HEK293T (cell line): Measurements from ENCODE around the gene AGRP.

Experiments
- CTCF ChIA-PET: fragments of 350-600 bp; formaldehyde crosslinking; extraction: SDS; loops from one replicate; lab custom pipeline; 2021; ENCODE audit warnings: antibody characterized with exemption, inconsistent platforms; lab: Yijun Ruan, JAX
- POLR2A ChIA-PET: fragments of 350-600 bp; formaldehyde crosslinking; extraction: SDS; loops from one replicate; lab custom pipeline; 2020; ENCODE audit warnings: antibody characterized with exemption, inconsistent platforms; lab: Yijun Ruan, JAX
- DNase-seq: peaks from one replicate; pipeline ENCODE4 v3.0.0; 2012; ENCODE audit warnings: mixed read lengths; ENCODE audit errors: extremely low spot score
- ARNT ChIP-seq: fragments of 450-650 bp; IDR thresholded peaks from 2 replicates; pipeline ENCODE4 v1.6.1; 2017; ENCODE audit warnings: mild to moderate bottlenecking
- BHLHE40 ChIP-seq: fragments of 450-650 bp; IDR thresholded peaks from 2 replicates; pipeline ENCODE4 v1.6.1; 2016; ENCODE audit warnings: mild to moderate bottlenecking, moderate library complexity, borderline replicate concordance
- CTBP1 ChIP-seq: fragments of 450-650 bp; IDR thresholded peaks from 2 replicates; pipeline ENCODE4 v1.6.1; 2016; ENCODE audit warnings: borderline replicate concordance
- ELF4 ChIP-seq: fragments of 450-650 bp; IDR thresholded peaks from 2 replicates; pipeline ENCODE4 v1.6.1; 2017; ENCODE audit warnings: antibody characterized with exemption
- FOXA1 ChIP-seq: fragments of 450-650 bp; IDR thresholded peaks from 2 replicates; pipeline ENCODE4 v1.6.1; 2016; ENCODE audit warnings: mild to moderate bottlenecking
- FOXK2 ChIP-seq: fragments of 450-650 bp; IDR thresholded peaks from 2 replicates; pipeline ENCODE4 v1.6.1; 2016; ENCODE audit warnings: mild to moderate bottlenecking
- FOXM1 ChIP-seq: fragments of 450-650 bp; IDR thresholded peaks from 2 replicates; pipeline ENCODE4 v1.6.1; 2017; ENCODE audit warnings: mild to moderate bottlenecking, borderline replicate concordance
- HDGF ChIP-seq: fragments of 450-650 bp; IDR thresholded peaks from 2 replicates; pipeline ENCODE4 v1.6.1; 2017; ENCODE audit warnings: antibody characterized with exemption, borderline replicate concordance
- L3MBTL2 ChIP-seq: fragments of 450-650 bp; conservative IDR thresholded peaks from 2 replicates; pipeline ENCODE4 v1.6.1; 2016; ENCODE audit warnings: mild to moderate bottlenecking
- LEF1 ChIP-seq: fragments of 450-650 bp; IDR thresholded peaks from 2 replicates; pipeline ENCODE4 v1.6.1; 2017; ENCODE audit warnings: mild to moderate bottlenecking, borderline replicate concordance
- NFRKB ChIP-seq: fragments of 450-650 bp; IDR thresholded peaks from 2 replicates; pipeline ENCODE4 v1.6.1; 2016; ENCODE audit warnings: mild to moderate bottlenecking, moderate library complexity
- PKNOX1 ChIP-seq: fragments of 450-650 bp; IDR thresholded peaks from 2 replicates; pipeline ENCODE4 v1.6.1; 2016
- SP1 ChIP-seq: fragments of 450-650 bp; IDR thresholded peaks from 2 replicates; pipeline ENCODE4 v1.6.1; 2017
- SUZ12 ChIP-seq: fragments of 450-650 bp; IDR thresholded peaks from 2 replicates; pipeline ENCODE4 v1.6.1; 2016; ENCODE audit warnings: mild to moderate bottlenecking
- TARDBP ChIP-seq: fragments of 450-650 bp; IDR thresholded peaks from 2 replicates; pipeline ENCODE4 v1.6.1; 2016
- ZNF384 ChIP-seq: fragments of 450-650 bp; IDR thresholded peaks from 2 replicates; pipeline ENCODE4 v1.6.1; 2016

Gene AGRP

GRCh38 chr16:67463691-67464090 lies 19.7 kb downstream of the AGRP start:
- POLR2A ChIA-PET, result interaction anchor here (1.3 kb wide), 1 partner anchor 33 kb away, joined by 3 read pairs; the partner anchor contains the start of gene HSD11B2
- DNase-seq, result no peak
- CTCF ChIA-PET, result interaction anchor here (2.6 to 5.8 kb wide), 2 partner anchors 19 to 37 kb away, joined by 5 to 50 read pairs; no protein-coding TSS in a partner anchor
- TF ChIP-seq FOXK2 (no peak), L3MBTL2 (no peak), PKNOX1 (no peak), TARDBP (no peak), CTBP1 (no peak), SP1 (no peak), ELF4 (no peak), SUZ12 (no peak)

GRCh38 chr16:67463059-67463458 lies 20.3 kb downstream of the AGRP start:
- no peak for DNase-seq
- TF ChIP-seq FOXM1, result no peak
- TF ChIP-seq ELF4, result no peak
- no peak for TF ChIP-seq PKNOX1
- no peak for TF ChIP-seq BHLHE40
- TF ChIP-seq LEF1, result no peak
- TF ChIP-seq TARDBP, result no peak
- no peak for TF ChIP-seq FOXA1
- TF ChIP-seq FOXK2, result no peak
- ChIA-PET CTCF (interaction anchor here (0.8 to 5.8 kb wide), 3 partner anchors 11 to 36 kb away, joined by 4 to 50 read pairs (median 5); no protein-coding TSS in a partner anchor), POLR2A (interaction anchor here (1.3 kb wide), 1 partner anchor 32 kb away, joined by 3 read pairs; the partner anchor contains the start of gene HSD11B2)

- CTCF ChIA-PET, result interaction anchor here (0.6 to 5.8 kb wide), 3 partner anchors 18 to 200 kb away, joined by 4 to 50 read pairs (median 5); no protein-coding TSS in a partner anchor
- no peak for TF ChIP-seq FOXK2
- TF ChIP-seq SUZ12, result no peak
- TF ChIP-seq ARNT, result no peak
- TF ChIP-seq BHLHE40, result no peak
- TF ChIP-seq L3MBTL2, result no peak
- no peak for TF ChIP-seq NFRKB
- no peak for TF ChIP-seq CTBP1
- TF ChIP-seq SP1, result no peak
- no peak for TF ChIP-seq FOXM1
- no peak for TF ChIP-seq ZNF384
- TF ChIP-seq LEF1, result no peak
- no peak for TF ChIP-seq FOXA1
- no peak for TF ChIP-seq ELF4
- no peak for TF ChIP-seq PKNOX1
- TF ChIP-seq HDGF, result no peak
- TF ChIP-seq TARDBP, result no peak
- POLR2A ChIA-PET, result no interaction called here
- no peak for DNase-seq
Observed at GRCh38 chr16:67462279-67462655, 21.1 kb downstream of the AGRP start.

DNA sequence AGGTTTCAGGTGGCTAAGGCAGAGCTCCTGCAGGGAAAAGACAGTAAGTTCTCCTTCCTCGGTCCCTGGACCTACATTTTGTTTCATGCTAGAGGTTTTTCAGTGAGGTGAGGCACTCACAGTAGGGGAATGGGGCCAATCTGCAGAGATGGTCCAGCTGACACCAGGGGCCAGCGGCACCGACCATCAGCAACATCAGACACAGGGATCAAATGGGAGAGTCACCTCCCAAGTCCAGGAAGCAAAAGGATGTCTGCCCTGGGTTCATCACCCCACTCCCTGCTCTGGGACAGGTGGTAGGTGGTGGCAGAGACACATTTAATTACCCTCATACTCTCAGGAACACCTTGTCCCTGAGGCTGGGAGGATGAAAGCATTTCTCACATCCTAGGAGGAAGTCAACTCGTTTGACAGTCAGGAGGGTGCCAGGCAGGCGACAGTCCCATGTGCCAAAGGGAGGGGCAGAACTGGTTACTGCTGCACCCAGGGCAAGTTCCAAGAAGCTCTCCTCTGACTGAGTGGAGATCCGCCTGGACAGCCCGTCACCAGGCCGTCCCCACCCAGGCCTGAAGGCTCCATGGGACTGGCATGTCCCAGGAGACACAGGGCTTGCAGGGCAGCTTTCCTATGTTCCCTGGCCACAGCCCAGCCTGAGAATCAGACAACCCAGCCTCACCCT lies 21.6 kb downstream of the AGRP start:
- DNase-seq, result no peak
- ChIA-PET CTCF (interaction anchor here (0.6 to 5.8 kb wide), 2 partner anchors 17 to 35 kb away, joined by 4 to 50 read pairs; no protein-coding TSS in a partner anchor), POLR2A (no interaction called here)
- TF ChIP-seq SUZ12 (no peak), NFRKB (no peak), FOXK2 (no peak), LEF1 (no peak), TARDBP (no peak), HDGF (no peak), ARNT (no peak), SP1 (no peak), L3MBTL2 (no peak)

- no peak for TF ChIP-seq HDGF
- TF ChIP-seq TARDBP, result no peak
- no peak for TF ChIP-seq ARNT
- ChIA-PET POLR2A (no interaction called here), CTCF (no interaction called here)
- DNase-seq, result no peak
Observed at GRCh38 chr16:67460961-67461360, 22.4 kb downstream of the AGRP start.

DNA sequence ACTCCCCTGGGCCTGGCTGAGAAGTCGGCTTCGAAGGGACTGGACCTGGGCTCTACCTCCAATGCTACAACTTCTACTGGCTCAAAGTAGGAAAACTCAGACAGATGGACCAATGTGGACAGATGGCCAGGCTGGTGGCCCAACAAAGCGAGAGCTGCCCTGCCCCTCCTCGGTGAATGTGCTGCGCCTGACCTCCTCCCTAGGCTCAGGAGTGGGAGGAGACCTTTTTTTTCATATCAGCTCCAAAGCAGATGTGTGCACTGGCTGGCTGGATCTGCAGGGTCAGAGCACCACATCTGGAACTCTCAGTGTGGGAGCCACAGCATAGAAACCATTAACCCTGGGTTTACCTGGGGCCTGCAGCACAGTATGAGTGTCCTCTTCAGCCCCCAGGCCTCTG lies 23.2 kb downstream of the AGRP start:
- ChIA-PET CTCF (no interaction called here), POLR2A (no interaction called here)
- TF ChIP-seq FOXK2, result no peak
- TF ChIP-seq SUZ12, result no peak
- no peak for TF ChIP-seq ELF4
- no peak for TF ChIP-seq FOXM1
- TF ChIP-seq NFRKB, result no peak
- no peak for TF ChIP-seq BHLHE40
- TF ChIP-seq L3MBTL2, result no peak
- no peak for TF ChIP-seq ARNT
- TF ChIP-seq PKNOX1, result no peak
- TF ChIP-seq LEF1, result no peak
- no peak for TF ChIP-seq TARDBP
- no peak for TF ChIP-seq FOXA1
- no peak for TF ChIP-seq ZNF384
- TF ChIP-seq SP1, result no peak
- no peak for TF ChIP-seq CTBP1
- no peak for TF ChIP-seq HDGF
- DNase-seq, result no peak
